Measurements from ENCODE around the gene CLSTN2.

- no peak for TF ChIP-seq CTCF (IDR thresholded peaks at IDR 0.05 in 8 of 11, conservative IDR thresholded peaks at IDR 0.05 in 3 of 11)
- TF ChIP-seq POLR2AphosphoS5 (IDR thresholded peaks at IDR 0.05), result no peak
Measured at GRCh38 chr3:140034058-140034457, 99.1 kb downstream of the CLSTN2 start.
